NCI-H128 (cell line): ENCODE results near the gene ANTXR2.
"Not testable (repeated sequence)": the region's sequence is repeated elsewhere in the genome, so short reads cannot be mapped to it uniquely, and the experiment has no call there.

Experiments used
- DNase-seq: peaks from one replicate; lab custom pipeline; 2025; ENCODE audit not compliant: unreplicated experiment; lab: John Stamatoyannopoulos, UW

Gene ANTXR2

DNA sequence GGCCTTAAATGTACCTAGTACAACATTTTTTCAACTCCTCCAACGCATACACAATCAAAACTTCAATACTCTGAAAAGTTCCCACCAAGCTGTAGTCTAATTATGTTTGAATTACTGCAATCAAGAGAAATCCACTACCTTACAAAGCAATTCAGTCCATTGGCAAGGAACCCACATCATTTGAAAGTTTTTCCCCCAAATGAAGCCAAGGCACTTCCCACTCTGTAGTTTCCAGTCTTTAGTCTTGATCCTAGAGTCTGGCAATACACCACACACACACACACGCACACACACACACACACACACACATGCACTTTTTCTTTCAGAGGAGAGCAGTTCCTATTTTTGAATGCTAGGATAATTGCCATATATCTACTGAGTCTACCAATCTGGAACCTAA lies 79.6 kb downstream of the ANTXR2 start:
- no peak for DNase-seq

DNA sequence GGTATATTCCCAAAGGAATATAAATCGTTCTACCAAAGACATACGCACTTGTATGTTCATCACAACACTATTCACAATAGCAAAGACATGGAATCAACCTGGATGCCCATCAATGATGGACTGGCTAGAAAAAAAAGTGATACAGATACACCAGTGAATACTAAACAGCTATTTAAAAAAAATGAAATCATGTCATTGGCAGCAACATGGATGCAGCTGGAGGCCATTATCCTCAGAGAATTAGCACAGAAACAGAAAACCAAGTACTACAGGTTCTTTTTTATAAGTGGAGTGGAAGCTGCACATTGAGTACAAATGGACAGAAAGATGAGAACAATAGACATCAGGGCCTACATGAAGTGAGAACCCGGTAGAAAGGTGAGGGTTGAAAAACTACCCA lies 81.4 kb downstream of the ANTXR2 start:
- no peak for DNase-seq

DNA sequence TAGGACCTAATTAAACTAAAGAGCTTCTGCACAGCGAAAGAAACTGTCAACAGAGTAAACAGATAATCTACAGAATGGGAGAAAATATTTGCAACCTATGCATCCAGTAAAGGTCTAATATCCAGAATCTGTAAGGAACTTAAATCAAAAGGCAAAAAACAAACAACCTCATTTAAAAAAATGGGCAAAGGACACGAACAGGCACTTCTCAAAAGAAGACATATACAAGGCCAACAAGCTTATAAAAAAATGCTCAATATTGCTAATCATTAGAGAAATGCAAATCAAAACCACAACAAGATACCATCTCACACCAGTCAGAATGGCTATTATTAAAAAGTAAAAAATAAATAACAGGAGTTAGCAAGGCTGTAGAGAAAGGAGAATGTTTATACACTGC lies 81.9 kb downstream of the ANTXR2 start:
- DNase-seq = not testable (repeated sequence)

DNA sequence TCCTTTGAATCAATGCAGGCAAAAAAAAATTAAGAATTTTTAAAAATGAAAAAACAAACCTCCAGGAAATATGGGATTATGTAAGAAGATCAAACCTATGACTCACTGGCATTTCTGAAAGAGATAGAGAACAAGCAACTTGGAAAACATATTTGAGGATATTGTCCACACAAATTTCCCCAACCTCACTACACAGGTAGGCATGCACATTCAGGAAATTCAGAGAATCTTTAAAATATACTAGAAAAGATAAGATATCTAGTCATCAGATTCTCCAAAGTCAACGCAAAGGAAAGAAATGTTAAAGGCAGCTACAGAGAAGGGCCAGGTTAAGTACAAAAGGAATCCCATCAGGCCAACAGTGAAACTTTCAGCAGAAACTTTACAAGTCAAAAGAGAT lies 85.6 kb downstream of the ANTXR2 start:
- DNase-seq = no peak

DNA sequence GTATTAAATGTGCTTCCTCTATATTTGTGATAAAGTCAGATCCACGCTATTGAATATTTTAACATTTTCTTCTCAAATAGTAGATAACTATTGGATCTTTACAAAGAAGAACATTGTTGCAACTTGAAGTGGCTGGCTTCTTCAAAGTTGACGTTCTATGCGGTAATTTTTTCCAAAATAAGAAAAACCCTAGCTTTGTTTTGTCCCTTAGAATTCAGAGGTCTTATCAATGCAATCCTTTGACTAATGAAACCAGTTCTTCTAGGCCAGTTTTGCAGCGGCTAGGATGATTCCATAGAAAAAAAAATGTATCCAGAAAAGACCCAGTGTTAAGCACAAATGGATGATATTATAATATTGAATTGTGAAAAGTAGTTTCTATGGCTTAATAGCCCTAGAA lies 89.6 kb downstream of the ANTXR2 start:
- DNase-seq = no peak

DNA sequence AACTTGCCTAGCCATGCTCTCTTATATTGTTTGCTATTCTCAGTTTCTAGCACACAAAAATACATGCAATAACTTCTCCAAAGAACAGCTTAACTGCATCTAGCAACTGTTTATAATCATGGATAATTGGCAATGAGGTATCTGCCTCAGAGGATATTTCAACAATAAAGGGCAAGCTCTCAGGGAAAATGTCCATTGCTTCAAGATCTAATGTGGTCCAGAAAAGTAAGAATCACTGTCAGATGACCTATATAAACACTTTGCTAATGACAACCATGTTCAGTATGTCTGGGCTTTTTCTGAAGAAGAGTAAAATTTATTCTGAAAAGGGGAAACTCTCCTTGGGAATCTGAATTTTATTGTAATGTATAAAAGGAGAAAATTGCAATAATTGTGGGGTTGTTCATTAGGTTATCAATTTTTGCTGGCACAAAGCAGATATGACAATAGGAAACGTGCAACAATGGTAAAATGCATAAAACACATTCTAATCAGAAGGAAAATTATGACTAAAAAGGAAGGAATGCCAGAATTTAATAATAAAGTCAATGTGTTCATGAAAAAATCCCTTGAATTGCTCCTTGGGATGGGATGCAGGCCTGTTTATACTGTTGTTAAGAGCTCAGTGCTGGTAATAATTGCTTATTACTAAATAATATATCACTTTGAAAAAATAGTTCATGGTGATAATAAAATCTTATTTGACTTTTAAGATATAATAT lies 90.3 kb downstream of the ANTXR2 start:
- DNase-seq = no peak

DNA sequence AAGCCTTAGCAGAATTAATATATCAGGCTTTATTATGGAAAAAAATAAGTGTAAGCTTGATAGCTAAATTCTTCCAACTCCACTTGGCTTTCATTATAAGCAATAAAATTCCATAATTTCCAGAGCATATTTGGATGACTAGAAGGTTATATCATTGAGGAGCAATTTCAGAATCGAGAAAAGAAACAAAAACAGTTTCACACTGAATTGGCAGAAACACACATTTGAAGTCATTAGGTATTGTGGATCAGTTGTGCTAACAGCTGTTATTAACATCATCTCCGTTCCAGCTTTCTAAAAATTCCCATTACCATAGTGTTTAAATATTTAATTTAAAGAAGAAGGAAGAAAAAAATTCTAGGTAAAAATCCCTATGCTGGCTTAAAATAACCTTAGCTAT lies 92.6 kb downstream of the ANTXR2 start:
- DNase-seq = no peak

DNA sequence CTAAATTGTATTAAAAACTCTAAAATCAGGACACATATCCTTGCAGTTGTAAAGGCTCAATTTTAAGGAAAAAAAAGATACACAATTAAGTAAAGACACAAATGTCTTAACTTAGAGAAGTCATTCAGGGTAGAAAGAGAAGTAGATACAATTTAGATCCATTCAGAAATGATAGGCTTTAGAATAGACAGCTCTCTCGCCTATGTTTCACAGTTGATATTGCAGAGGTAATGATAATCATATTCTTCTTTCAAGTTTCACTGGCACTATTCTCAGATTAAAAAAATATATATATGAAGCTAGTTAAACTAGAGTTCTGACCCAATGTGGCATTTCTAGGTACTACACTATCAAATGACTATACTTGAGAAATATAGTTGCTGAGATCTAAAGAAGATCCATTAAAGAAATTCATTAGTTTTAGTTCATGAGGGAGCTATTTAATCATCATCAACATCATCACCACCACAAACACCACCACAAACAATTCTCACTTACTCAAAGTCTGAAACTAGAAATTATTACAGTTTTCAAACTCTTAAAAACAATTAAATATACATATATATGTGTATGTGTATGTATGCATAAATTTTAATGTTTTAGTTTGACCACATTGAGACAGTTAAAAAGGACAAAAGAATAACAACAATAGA lies 93.1 kb downstream of the ANTXR2 start:
- DNase-seq = no peak

DNA sequence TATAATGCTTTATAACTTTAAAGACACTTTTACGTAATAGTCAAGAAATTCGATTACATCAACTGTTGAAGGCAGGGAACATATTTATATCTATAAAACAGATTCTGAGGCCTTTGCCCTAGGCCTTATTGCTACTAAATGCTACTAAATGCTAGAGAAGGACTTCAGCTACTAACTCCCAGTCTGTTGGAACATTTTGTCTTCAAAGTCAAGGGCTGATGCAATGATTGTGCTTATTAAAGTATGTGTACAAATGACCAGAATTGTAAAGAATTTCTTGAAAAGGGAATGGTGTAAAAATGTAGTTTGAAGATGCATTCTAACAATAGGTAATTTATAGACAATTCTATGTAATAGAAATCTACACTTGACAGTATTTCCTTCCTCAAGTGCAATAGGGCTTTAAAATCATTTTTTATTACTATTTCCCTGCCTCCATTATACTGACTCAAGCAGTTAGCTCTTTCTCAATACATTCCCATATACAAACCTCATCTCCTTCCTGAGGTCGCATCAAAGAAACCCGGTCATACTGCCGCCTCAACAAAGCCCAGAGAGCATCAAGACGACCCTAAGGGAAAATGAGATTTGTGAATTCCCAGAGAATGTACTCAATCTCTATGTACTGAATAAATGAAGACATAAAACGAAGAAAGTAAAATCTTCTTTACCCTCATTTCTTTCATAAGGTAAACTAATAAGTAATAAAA lies 95.7 kb downstream of the ANTXR2 start:
- DNase-seq = no peak

DNA sequence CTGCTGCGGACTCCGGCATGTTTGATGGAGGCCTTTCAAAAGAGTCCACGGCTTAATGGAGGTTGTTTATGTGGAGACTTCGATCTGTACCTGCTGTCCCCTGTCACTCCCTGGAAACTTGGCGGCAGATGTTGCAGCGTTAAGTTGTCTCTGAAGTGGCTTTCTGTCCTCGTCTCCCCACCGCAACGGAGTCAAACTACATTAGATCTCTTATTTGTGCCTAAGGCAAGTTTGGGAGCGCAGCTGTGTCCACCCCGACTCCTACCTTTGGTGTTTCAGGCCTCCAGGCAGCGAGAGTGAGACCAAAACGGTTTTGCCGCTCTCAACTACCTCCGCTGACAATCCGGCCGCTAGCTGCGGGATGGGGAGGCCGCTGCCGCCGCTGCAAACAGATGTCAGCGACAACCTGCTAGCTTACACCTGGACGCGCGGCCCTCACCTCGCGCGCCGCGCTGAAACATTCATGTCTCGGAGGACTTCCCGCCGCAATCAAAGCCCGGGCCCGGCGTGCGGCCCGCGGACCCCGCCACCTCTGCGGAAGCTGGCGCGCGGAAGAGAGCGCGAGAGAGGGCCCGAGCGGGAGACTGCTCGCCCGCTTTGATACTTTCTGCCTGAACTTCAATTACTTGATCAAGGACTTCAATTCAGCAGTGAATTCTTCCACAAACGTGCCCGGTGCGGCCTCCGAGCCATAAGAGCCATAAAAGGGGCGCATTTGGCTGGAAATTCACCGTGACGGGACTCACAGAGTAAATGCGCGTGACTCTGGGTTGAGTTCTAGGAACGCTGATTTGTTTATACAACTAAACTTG lies 108.4 kb downstream of the ANTXR2 start:
- DNase-seq = no peak

DNA sequence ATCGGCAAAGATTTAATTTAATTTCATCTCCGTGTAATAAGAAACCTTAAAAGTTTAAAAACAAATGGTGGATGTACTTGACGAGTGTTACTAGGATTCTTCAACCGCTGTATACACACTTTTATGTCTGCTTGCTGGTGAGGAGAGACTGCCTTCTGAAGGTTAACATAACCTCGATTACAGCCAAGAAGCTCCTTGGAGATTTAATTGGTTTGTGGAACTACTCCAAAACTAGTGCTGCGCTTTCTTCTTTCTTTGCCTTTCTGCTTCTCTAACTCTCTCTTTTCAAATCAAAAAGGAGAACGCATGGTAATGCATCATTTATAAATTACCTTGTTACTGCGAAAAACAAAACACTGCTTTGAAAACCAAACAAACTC lies 109.0 kb downstream of the ANTXR2 start:
- no peak for DNase-seq

DNA sequence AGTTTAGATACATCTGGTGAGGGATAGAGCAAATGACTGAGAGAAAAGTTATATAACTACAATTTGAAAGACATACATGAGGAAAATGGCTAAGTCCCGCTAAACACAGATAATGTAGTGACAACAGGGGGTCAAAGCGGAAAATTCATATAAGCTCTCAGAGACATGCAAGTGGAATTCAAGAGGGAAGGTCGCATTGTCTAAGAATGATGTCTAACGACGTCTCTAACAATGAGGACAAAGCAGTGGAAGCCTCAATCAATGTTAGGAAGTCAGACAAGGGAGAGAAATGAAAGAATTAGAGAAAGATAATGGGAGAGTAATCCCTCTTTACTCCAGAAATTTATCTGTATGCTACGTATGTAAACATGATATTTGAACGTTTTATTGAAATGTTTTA lies 113.4 kb downstream of the ANTXR2 start:
- no peak for DNase-seq

DNA sequence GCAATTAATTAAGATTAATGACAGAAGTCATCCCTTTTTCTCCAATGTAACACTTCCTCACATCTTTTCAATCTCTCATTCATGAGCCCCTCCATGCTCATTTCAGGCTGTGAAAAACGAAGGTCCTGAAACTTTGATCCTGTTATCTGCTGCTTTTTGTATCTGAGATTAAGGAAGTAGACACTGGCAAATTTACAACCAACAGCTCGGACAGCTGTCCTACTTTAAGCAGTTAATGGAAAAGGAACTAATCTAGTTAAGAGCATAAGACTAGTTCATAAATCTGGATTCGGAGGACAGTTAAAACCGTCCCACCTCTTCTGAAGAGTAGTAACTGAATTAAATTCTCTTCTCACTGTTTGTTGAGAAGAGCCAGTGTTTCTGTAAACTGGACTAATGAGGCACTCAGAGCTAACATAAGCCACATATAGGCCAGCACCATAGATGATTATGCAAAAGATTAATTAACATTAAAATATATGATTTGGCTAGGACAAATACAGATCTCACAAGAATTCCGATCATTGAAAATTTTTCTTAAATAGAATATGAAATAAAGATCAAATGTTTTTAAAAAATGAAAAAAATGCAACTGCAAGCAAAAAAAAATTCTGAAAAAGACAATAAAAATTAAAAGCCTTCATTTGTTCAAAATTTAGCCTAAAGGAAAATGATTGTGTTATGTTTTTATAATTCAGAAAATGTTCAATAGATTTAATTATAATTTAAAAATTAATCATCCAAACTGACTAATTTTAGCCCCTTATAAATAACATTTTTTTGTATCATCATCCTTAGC lies 114.4 kb downstream of the ANTXR2 start:
- DNase-seq = no peak

DNA sequence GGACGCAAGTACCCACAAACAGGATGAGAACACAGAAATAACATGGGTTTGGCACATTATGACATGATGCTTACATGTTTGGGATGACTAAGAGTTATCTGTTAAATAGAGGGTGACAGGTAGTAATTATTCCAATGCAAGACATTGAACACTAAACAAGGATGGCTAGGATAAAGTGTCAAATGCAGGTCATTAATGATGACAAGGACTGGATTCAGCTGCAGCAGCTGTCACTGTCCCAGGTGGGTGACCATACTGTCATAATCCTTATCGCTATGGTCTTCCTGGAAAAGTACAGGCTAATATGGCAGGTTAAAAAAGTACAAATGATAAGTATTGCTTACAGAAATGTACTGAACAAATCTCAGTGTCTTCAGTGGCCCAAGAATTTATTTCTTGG lies 123.9 kb downstream of the ANTXR2 start:
- no peak for DNase-seq

DNA sequence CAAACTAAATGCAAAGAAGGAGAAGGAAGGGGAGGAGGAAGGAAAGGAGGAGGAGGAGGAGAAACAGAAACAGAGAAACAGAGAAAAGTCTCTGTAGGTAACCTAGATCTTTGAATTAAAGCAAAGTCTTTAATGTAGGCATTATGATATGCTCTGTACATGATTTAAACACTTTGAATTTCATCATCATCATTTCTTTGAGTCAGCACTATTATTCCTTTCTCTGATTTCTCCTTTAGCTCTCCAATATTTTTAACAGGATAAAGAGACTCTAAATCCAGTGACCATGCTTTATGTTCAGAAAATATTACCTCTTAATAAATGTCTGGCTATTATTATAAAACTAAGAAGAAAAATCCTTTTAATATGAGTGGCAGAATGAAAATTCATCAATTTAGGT lies 124.3 kb downstream of the ANTXR2 start:
- no peak for DNase-seq

DNA sequence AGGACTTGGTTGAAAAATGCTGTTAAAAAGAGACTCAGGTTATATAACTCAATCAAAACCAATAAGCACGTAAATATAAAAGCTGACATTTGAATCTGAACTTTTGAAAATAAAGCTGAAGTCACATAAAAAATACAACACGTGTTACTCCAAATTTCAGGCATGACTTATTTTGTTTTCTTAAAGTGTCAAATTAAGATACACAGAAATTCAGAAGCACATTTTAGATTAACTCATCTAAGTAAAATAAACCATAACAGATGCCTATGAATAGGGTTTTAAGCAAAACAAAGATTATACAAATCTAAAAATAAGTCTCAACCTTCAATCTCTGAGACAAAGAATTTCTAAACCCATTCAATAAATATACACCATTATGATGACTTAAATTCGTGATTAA lies 124.8 kb downstream of the ANTXR2 start:
- DNase-seq = no peak

DNA sequence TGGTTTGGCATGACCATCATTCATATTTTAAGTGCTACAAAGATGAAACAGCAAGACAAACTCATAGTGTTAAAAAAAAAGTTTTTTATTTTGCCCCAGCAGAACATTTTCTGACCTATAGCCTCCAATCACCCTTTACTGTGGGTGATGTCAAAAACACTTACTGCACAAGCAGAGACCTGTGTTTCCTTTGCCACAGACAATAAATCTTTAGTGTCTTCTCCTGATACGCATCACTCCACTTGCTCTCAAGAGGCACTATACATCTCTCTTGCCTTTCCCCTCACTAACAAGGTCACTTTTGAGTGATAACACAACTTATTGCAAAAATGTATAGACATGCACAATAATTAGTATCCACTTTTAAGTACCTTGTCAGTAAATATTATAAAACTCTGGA lies 125.6 kb downstream of the ANTXR2 start:
- DNase-seq = no peak

DNA sequence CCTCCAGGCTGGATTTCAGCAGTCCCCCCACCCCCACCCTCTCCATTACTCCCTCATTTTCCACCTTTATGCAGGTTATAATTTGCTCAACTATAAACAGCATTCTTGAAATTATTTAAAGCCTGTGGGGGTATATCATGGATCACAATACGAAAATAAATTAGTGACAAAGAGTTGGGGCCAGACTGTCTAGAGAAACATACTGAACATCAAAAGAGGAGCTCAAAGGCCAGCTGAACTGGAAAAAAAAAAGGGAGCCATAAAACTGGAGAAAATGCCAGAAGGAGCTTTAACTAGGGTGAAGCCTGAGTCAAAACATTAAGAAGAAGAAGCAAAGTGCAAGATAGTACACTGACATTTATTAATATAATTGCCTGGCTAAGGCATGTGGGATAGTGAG lies 137.8 kb downstream of the ANTXR2 start:
- DNase-seq = no peak

DNA sequence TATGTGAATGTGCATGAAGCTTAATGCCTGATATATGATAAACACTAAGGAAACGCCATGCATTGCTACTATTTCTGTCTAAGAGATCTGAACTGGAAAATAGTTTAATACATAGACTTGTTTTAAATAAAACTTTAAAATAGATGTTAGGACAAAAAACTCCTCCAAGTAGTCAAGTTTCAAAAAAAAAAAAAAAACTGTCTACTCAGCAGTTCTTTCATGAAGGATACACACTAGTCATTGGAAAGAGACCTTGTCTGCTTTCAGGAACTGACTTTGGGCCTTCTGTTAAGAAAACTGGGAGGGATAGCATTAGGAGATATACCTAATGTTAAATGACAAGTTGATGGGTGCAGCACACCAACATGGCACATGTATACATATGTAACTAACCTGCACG lies 138.4 kb downstream of the ANTXR2 start:
- DNase-seq = no peak

DNA sequence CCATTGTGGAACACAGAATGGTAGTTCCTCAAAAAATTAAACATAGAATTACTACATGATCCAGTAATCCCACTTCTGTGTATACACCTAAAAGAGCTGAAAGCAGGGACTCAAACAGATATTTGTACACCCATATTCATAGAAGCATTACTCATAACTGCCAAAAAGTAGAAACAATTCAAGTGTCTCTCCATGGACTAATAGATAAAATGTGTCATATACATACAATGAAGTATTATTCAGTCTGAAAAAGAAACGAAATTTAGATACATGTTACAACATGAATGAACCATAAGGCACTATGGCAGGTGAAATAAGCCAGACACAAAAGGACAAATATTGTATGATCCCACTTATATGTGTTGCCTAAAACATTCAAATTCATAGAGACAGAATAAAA lies 145.1 kb downstream of the ANTXR2 start:
- DNase-seq = no peak

DNA sequence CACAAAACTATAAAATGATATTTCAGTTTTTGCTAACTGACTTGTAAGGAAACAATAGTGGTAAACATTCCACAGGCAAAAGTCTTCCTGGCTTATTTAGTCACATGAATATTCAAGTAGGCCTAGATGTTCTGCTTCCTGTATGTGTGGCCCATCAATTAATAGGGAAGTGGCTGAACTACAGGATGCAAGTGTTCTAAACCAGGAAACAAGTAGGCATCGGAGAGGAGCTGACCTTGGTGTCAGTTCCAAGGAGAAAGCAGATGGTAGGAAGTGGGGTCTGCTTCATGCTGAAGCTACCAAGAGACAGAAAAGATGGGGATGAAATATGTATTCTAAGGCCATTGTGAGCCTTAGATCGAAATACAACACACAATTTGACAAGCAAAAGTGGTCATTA lies 149.7 kb downstream of the ANTXR2 start:
- DNase-seq = no peak
